Measurements from ENCODE around the gene FOXC2. TPM values are rescaled to one million over a fixed set of nuclear protein-coding genes. Genes with fewer than 3 reads are reported as not detected.

Gene FOXC2
- total and polyA plus RNA-seq, 9 of the 15 experiments (the other 6 are each of a cell fraction or from before 2014, with no cell fraction given): 0.01 to 0.11 (median 0.10) TPM; not detected in 5

DNA sequence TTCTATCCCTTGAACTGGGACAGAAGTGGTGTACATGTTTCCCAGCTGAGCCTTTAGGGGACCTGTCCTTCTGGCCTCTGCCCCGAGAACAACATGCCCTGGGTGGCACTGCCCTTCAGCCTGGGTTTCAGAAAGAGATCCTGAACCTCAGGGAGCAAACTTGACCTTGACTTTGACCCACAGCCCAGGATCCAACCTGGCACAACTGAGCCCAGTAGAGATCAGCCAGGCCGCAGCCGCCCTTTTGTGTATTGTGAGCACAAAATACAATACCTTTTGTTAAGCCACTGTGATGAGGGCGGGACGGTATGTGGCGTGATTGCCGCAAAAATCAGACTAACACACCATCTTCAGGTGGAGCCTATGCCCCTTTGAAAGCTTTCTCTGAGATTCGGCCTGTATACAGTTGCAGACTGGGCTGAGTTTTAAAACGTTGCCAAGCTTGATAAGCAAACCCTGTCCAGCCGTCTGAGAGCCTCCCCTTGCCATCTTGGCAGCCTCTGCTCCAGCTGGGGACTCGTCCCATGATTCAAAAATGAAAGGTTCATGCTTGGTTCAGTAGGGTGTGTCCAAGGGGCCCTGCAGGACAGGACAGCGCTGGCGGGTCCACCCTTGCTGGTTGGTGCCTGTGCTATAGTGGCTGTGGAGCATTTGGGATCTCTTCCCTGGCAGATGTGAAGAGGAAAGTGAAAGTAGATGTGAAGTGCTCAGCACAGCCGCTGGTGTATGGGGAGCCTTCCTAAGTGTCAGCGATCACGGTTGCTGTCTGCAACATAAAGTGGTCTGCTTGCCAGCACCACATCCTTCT, 52.0 kb downstream of the FOXC2 start:
- H3K4me1 ChIP-seq (replicated peaks in 1 of 2; ENCODE audit: control insufficient read depth in 2 of 2, insufficient read depth in 2 of 2, low read length in 2 of 2): peaks cover 0 to 8% of the 10 kb centered on the region in 2 experiments; a peak in 3 of 5 replicates
- WGBS (ENCODE audit: insufficient coverage, low coverage, missing lambda C conversion rate): 6% methylated on average over 16 of the region's 16 CpGs
- ATAC-seq (no peak), FAIRE-seq (no peak), DNase-seq (ENCODE audit: extremely low read depth in 1 of 4, low spot score in 3 of 4) (no peak)
- no peak overlapping the region for H3K4me3 ChIP-seq
- intact Hi-C loops (cut with micrococcal nuclease): no loop called here
- H3K27ac ChIP-seq (ENCODE audit: extremely low read depth, low read depth, low read length): no peak overlapping the region
- H3K27me3 ChIP-seq (ENCODE audit: control insufficient read depth in 2 of 2, insufficient read depth in 2 of 2, low read length in 2 of 2): peaks cover 25 to 54% of the 10 kb centered on the region in 2 experiments
- BruUV-seq (replicated peaks): no TSS peak
- H3K79me2 ChIP-seq (ENCODE audit: control insufficient read depth, insufficient read depth, low read length): no peaks in the 10 kb centered on the region
- ChIA-PET CTCF (ENCODE audit: low intra/inter-chr PET ratio) (no interaction called here), POLR2A (interaction anchor here (0.6 to 1.1 kb wide), 2 partner anchors 15 to 572 kb away, joined by 3 read pairs; no protein-coding TSS in a partner anchor)
- no peak overlapping the region for H3K9ac ChIP-seq (ENCODE audit: insufficient read depth in 1 of 2, low read depth in 2 of 2, low read length in 2 of 2)
- H2AFZ ChIP-seq (ENCODE audit: low read depth, low read length): no peak overlapping the region
- peak overlapping the region; percentile 10; the same call in 1 of the 2 replicates for H3K4me2 ChIP-seq (ENCODE audit: insufficient read depth, low read length)
- 0 out of 2 replicates have a peak, but pooled peaks cover 4% of the 10 kb centered on the region for H4K20me1 ChIP-seq (replicated peaks; ENCODE audit: control insufficient read depth, insufficient read depth, low read length)
- H3K36me3 ChIP-seq (ENCODE audit: control insufficient read depth, insufficient read depth, low read length): no peaks in the 10 kb centered on the region
- H3K9me3 ChIP-seq (replicated peaks; ENCODE audit: control insufficient read depth, insufficient read depth, low read depth, low read length): no peaks in the 10 kb centered on the region
- H3K9me1 ChIP-seq (ENCODE audit: control insufficient read depth, insufficient read depth, low read length): no peaks in the 10 kb centered on the region
- in situ Hi-C loops (cut with MboI): no loop called here
- no peak for TF ChIP-seq NFIC (IDR thresholded peaks at IDR 0.05)
- TF ChIP-seq, protein P1, sequence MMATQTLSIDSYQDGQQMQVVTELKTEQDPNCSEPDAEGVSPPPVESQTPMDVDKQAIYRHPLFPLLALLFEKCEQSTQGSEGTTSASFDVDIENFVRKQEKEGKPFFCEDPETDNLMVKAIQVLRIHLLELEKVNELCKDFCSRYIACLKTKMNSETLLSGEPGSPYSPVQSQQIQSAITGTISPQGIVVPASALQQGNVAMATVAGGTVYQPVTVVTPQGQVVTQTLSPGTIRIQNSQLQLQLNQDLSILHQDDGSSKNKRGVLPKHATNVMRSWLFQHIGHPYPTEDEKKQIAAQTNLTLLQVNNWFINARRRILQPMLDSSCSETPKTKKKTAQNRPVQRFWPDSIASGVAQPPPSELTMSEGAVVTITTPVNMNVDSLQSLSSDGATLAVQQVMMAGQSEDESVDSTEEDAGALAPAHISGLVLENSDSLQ (IDR thresholded peaks at IDR 0.05): no peak
- no peak for TF ChIP-seq PTTG1 (tag; IDR thresholded peaks at IDR 0.05; ENCODE audit: low read depth)
- TF ChIP-seq ZNF644 (tag; IDR thresholded peaks at IDR 0.05; ENCODE audit: low read depth): no peak
- no peak for TF ChIP-seq FOS (IDR thresholded peaks at IDR 0.05; ENCODE audit: extremely low read depth, insufficient read length)
- TF ChIP-seq, protein P2, sequence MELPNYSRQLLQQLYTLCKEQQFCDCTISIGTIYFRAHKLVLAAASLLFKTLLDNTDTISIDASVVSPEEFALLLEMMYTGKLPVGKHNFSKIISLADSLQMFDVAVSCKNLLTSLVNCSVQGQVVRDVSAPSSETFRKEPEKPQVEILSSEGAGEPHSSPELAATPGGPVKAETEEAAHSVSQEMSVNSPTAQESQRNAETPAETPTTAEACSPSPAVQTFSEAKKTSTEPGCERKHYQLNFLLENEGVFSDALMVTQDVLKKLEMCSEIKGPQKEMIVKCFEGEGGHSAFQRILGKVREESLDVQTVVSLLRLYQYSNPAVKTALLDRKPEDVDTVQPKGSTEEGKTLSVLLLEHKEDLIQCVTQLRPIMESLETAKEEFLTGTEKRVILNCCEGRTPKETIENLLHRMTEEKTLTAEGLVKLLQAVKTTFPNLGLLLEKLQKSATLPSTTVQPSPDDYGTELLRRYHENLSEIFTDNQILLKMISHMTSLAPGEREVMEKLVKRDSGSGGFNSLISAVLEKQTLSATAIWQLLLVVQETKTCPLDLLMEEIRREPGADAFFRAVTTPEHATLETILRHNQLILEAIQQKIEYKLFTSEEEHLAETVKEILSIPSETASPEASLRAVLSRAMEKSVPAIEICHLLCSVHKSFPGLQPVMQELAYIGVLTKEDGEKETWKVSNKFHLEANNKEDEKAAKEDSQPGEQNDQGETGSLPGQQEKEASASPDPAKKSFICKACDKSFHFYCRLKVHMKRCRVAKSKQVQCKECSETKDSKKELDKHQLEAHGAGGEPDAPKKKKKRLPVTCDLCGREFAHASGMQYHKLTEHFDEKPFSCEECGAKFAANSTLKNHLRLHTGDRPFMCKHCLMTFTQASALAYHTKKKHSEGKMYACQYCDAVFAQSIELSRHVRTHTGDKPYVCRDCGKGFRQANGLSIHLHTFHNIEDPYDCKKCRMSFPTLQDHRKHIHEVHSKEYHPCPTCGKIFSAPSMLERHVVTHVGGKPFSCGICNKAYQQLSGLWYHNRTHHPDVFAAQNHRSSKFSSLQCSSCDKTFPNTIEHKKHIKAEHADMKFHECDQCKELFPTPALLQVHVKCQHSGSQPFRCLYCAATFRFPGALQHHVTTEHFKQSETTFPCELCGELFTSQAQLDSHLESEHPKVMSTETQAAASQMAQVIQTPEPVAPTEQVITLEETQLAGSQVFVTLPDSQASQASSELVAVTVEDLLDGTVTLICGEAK (IDR thresholded peaks at IDR 0.05): no peak
- TF ChIP-seq, protein P2 (CRISPR knock-in tag; IDR thresholded peaks at IDR 0.05): no peak
- no peak for TF ChIP-seq HMG20B (CRISPR knock-in tag; IDR thresholded peaks at IDR 0.05)
- no peak for TF ChIP-seq PYGO2 (tag; IDR thresholded peaks at IDR 0.05)
